Stimulated activated naive CD8-positive, alpha-beta T cell treated with anti-CD3 and anti-CD28 coated beads, Interleukin-15, amount 100 ng/mL, for 72 hours (primary cell): Measurements from ENCODE around the gene DISC1.

Source experiments
- ATAC-seq: fragments of 150-1000 bp; cut with Tn5 transposase; 2 replicates; pipeline ENCODE4 v1.10.0; 2021; ENCODE audit warnings: mild to moderate bottlenecking, moderate library complexity
- DNase-seq, 2 donors: peaks; one replicate each; pipeline ENCODE4 v3.0.0; 2021 to 2022
- H3K27ac Mint-ChIP-seq, 2 donors: one replicate each; pipeline ENCODE4 v1.8.0; 2022; ENCODE audit warnings: mild to moderate bottlenecking in 2 of 2, mixed read lengths in 2 of 2, moderate library complexity in 2 of 2
- H3K27me3 Mint-ChIP-seq: one replicate; pipeline ENCODE4 v1.8.0; 2022; ENCODE audit warnings: mixed read lengths
- H3K4me1 Mint-ChIP-seq: one replicate; pipeline ENCODE4 v1.8.0; 2022; ENCODE audit warnings: mild to moderate bottlenecking, mixed read lengths
- H3K4me3 Mint-ChIP-seq, 2 donors: one replicate each; pipeline ENCODE4 v1.8.0; 2022; ENCODE audit warnings: mild to moderate bottlenecking in 2 of 2, mixed read lengths in 2 of 2, moderate library complexity in 1 of 2
- H3K9me3 Mint-ChIP-seq, 2 donors: one replicate each; pipeline ENCODE4 v1.8.0; 2022; ENCODE audit warnings: mixed read lengths in 2 of 2

The DISC1 gene

DNA sequence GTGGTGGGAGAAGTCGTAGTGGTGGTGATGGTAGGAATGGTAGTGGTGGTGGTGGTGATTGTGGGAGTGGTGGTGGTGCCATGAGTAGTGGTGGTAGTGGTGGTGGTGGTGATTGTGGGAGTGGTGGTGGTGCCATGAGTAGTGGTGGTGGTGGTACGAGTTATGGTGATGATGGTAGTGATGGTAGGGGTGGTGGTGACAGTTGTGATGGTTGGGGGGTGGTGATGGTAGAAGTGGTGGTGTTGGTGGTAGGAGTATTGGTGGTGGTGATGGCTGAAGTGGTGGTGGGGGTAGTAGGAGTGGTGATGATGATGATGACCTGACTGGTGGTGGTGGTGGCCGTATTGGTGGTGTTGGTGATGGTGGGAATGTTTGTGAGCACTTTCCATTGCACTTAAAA is 107.1 kb downstream of the DISC1 start:
- no peak overlapping the region for H3K27ac Mint-ChIP-seq
- H3K9me3 Mint-ChIP-seq: peaks cover 5 to 7% of the 10 kb centered on the region in 2 donors
- H3K4me1 Mint-ChIP-seq: no peaks in the 10 kb centered on the region
- DNase-seq (no peak), ATAC-seq (no peak)
- no peak overlapping the region for H3K4me3 Mint-ChIP-seq
- H3K27me3 Mint-ChIP-seq: no peaks in the 10 kb centered on the region

DNA sequence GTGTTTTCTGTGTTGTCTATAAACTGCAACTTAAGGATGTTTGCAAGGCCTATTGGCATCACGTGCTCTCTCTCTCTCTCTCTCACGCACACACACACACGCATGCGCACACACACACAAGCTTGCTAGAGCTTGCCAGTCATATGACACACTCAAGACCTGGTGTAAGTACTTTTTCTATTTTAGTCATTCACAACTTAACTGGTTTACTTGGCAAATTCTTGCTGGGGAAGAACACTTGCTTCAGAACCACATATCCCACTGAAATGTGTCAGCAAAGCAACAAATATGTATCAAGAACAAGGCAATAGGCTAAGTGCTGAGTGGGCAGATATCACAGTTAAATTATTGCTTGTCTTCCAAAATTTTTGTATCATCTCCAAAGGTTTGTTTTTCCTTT is 107.8 kb downstream of the DISC1 start:
- DNase-seq (no peak), ATAC-seq (peak; percentile 40)
- peaks cover 5 to 12% of the 10 kb centered on the region in 2 donors for H3K9me3 Mint-ChIP-seq
- H3K27ac Mint-ChIP-seq: no peak overlapping the region
- no peak overlapping the region for H3K4me3 Mint-ChIP-seq
- H3K27me3 Mint-ChIP-seq: no peaks in the 10 kb centered on the region
- H3K4me1 Mint-ChIP-seq: no peaks in the 10 kb centered on the region

DNA sequence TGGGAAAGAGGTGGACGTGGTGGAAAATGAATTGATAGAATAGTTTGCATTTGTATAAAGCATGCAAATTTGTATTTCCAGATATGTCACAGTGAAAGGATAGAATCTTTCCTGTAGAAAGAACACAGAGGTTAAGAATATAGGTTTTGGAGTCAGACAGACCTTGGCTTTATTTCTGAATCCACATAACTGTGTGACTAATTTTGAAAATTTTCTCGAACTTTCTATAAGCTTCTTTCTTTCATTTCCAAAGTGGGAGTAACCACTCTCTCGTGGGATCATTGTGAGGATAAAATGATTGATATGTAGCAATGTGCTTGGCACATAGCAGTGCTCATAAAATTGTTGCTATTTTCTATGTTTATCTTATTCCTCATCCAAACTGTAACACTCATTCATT is 108.8 kb downstream of the DISC1 start:
- no peak overlapping the region for H3K4me3 Mint-ChIP-seq
- no peaks in the 10 kb centered on the region for H3K27me3 Mint-ChIP-seq
- no peak for DNase-seq
- peaks cover 5 to 14% of the 10 kb centered on the region in 2 donors for H3K9me3 Mint-ChIP-seq
- no peaks in the 10 kb centered on the region for H3K4me1 Mint-ChIP-seq
- no peak overlapping the region for H3K27ac Mint-ChIP-seq
- no peak for ATAC-seq

DNA sequence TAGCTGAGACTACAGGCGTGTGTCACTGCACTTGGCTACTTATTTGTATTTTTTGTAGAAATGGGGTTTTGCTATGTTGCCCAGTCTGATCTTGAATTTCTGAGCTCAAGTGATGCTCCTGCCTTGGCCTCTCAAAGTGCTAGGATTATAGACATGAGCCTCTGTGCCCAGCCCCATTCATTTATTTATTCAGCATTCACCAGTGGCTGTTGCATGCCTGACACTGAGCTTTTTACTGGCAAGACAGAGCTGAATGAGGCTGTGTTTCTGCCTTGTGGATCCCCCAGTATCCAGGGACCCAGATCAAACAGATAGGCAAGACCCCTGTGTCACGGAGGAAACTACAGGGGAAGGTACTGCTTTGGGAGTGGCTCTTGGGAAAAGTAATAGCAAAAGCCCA is 109.4 kb downstream of the DISC1 start:
- ATAC-seq (no peak), DNase-seq (no peak)
- Mint-ChIP-seq H3K9me3 (peaks cover 5 to 14% of the 10 kb centered on the region in 2 donors), H3K27ac (no peak overlapping the region), H3K27me3 (no peaks in the 10 kb centered on the region), H3K4me3 (no peak overlapping the region), H3K4me1 (no peaks in the 10 kb centered on the region)

DNA sequence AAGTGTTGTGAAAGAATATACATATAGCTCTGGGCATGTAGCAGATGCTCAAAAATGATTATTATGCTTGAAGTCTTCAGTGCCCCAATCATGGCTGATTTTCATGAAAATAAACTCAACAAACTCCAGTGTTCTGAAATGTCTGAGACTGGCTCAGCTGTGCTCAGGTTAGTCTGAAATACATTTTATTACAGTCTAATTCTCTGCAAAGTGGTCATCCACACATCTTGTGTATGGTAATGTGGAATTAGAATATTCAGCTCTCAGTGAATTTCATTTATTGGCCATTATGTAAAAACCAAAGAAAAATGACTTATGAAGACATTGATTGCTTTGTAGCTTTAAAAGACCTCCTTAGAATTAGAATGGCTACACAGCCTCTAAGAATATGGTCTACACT is 109.9 kb downstream of the DISC1 start:
- ATAC-seq: no peak
- peaks cover 5 to 14% of the 10 kb centered on the region in 2 donors for H3K9me3 Mint-ChIP-seq
- no peak overlapping the region for H3K27ac Mint-ChIP-seq
- H3K27me3 Mint-ChIP-seq: no peaks in the 10 kb centered on the region
- no peak for DNase-seq
- no peak overlapping the region for H3K4me3 Mint-ChIP-seq
- H3K4me1 Mint-ChIP-seq: no peaks in the 10 kb centered on the region

DNA sequence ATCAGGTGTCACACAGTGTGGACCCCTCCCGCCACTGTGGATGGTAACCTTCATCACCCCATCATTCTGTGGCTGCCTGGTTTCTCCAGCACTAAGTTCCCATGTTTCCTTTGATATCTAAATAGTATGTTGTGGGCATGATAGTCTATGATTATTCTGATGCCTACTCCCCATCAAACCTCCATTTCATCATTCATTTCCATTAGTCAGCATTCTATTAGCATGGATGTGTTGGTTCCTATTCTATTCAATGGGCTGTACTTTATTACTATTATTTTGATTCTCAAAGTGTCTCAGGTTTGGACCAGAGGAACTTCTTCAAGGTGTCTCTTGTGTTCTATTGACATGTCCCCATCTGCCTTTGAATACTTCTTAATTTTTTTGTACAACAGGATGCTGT is 112.0 kb downstream of the DISC1 start:
- no peaks in the 10 kb centered on the region for H3K4me1 Mint-ChIP-seq
- H3K4me3 Mint-ChIP-seq: no peak overlapping the region
- peaks cover 5 to 14% of the 10 kb centered on the region in 2 donors for H3K9me3 Mint-ChIP-seq

DNA sequence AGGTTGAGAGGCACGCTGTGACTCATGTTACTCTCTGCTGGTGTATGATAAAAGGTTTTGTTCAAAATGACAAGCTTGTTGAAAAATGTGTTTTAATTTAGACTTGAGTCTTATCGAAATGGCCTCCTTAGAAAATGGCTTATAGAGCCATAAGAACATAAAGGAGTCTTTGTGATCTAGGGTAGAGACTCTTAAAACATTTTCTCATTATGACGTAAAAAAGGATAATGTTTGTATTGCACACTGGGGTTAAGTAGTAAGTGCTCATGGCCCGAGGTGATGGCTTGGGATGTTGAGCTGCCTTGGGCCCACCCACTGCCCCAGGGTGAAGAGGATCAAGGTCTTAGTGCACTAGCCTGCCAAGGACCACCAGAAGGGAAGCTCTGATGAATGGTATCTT is 117.4 kb downstream of the DISC1 start:
- Mint-ChIP-seq H3K4me1 (no peaks in the 10 kb centered on the region), H3K9me3 (peaks cover 0 to 11% of the 10 kb centered on the region in 2 donors), H3K27me3 (no peaks in the 10 kb centered on the region), H3K27ac (no peak overlapping the region), H3K4me3 (no peak overlapping the region)
- no peak for DNase-seq
- ATAC-seq: no peak

More for the DNA sequence above, 112.0 kb downstream of the DISC1 start:
- ATAC-seq (no peak), DNase-seq (no peak)
- H3K27me3 Mint-ChIP-seq: no peaks in the 10 kb centered on the region
- H3K27ac Mint-ChIP-seq: no peak overlapping the region

DNA sequence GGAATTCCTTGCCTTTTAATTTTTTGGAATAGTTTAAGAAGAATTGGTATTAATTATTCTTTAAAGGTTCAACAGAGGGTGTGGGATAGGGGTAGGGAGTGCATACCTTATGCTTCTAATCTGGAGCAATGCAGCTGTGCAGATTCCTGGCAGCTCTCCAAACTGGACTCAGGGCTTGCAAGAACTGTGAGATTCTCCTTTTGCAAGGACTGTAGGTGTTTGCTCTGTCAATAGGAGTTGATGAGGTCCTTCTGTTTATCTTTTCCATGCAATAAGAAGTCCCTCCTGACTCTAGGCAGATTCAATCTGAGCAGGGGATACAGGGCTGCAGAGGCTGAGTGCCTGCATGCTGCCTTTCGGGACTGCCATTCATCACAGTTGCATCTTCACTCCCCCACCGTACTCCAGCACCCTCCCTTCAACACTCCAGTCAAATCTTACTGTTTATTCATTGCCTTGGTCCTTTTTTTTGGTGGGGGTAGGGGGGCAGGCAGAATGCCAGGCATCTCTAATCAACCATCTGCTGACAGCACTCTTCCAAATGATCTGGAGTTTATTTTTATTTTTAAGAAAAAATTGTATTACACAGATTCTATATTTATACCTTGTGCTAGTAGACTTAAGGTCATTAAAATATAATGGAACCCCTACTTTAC is 122.3 kb downstream of the DISC1 start:
- Mint-ChIP-seq H3K27ac (no peak overlapping the region), H3K9me3 (peaks cover 19 to 29% of the 10 kb centered on the region in 2 donors), H3K27me3 (no peaks in the 10 kb centered on the region), H3K4me1 (no peaks in the 10 kb centered on the region), H3K4me3 (no peak overlapping the region)
- DNase-seq (no peak), ATAC-seq (no peak)

DNA sequence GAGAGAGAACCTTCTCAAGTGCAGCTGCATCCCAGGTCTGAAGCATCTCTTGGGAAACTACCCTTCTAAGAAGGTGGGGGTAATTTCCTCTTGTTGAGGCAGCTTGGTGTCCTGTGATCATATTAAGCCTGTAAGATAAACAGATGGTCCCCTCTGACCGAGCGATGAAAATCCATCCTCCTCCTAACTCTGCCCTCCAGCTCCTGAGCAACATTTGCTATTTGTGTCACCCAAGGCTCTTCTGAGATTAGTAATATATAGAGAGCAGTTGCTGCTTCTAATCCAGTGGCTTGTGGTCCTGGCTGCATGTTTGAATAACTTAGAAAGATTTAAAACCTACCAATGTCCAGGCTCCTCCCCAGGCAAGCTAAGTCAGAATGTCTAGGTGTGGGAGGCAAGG is 123.7 kb downstream of the DISC1 start:
- no peak for ATAC-seq
- Mint-ChIP-seq H3K27me3 (no peaks in the 10 kb centered on the region), H3K9me3 (peaks cover 22 to 34% of the 10 kb centered on the region in 2 donors), H3K4me1 (no peaks in the 10 kb centered on the region), H3K27ac (no peak overlapping the region), H3K4me3 (no peak overlapping the region)
- DNase-seq: no peak

DNA sequence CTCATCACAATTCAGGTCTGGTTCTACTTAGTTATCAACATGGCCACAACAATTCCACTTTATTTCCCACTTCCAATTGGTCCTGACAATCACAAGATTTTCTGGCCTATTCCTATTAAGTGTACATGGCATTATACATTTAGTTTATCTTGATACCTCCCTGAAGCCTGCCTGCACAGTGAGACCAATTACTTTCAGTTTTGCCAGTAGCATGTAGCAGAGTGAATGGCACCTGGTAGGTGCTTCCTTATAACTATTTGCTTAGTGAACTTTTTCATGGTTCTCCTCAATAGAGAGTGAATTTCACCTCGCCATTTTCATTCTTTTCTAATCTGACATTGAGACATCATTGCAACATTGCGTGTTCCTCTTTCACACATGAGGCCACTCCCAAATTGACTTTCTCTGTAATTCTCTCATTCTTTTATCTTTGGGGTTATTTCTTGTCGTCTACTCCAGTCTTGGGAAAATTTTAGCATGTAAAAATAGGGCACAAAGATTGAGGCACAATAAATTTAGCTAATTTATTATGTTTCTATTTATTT is 124.3 kb downstream of the DISC1 start:
- no peak overlapping the region for H3K4me3 Mint-ChIP-seq
- H3K27me3 Mint-ChIP-seq: no peaks in the 10 kb centered on the region
- peaks cover 22 to 30% of the 10 kb centered on the region in 2 donors for H3K9me3 Mint-ChIP-seq
- no peak for ATAC-seq
- no peak overlapping the region for H3K27ac Mint-ChIP-seq
- no peak for DNase-seq
- H3K4me1 Mint-ChIP-seq: no peaks in the 10 kb centered on the region

DNA sequence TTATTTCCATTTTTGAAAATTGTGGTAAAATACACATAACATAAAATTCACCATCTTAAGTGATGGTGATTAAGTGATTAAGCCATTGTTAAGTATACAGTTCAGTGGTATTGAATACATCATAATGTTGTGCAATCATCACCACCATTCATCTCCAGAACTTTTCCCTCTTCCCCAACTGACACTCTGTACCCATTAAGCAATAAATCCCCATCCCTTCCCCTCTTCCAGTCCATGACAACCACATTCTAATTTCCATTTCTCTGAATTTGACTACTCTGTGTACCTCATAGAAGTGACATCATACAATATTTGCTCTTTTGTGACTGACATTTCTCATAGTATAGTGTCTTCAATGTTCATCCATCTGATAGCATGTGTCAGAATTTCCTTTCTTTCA is 124.8 kb downstream of the DISC1 start:
- H3K9me3 Mint-ChIP-seq: peaks cover 22 to 30% of the 10 kb centered on the region in 2 donors
- H3K4me3 Mint-ChIP-seq: no peak overlapping the region
- no peaks in the 10 kb centered on the region for H3K27me3 Mint-ChIP-seq
- ATAC-seq: no peak
- H3K27ac Mint-ChIP-seq: no peak overlapping the region
- DNase-seq: no peak
- H3K4me1 Mint-ChIP-seq: no peaks in the 10 kb centered on the region

DNA sequence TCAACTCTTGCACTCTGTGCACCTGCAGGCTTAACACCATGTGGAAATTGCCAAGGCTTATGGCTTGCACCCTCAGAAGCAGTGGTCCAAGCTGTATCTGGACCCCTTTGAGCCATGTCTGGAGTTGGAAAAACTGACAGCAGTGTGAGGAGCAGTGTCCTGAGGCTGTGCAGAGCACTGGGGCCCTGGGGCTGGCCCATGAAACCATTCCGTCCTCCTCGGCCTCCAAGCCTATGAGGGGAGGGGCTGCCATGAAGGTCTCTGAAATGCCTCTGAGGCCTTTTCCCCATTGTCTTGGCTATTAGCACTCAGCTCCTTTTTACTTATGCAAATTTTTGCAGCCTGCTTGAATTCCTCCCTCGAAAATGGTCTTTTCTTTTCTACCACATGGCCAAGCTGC is 126.7 kb downstream of the DISC1 start:
- no peak for ATAC-seq
- no peak for DNase-seq
- no peak overlapping the region for H3K27ac Mint-ChIP-seq
- peaks cover 22 to 30% of the 10 kb centered on the region in 2 donors for H3K9me3 Mint-ChIP-seq
- H3K4me1 Mint-ChIP-seq: no peaks in the 10 kb centered on the region
- no peaks in the 10 kb centered on the region for H3K27me3 Mint-ChIP-seq
- no peak overlapping the region for H3K4me3 Mint-ChIP-seq

DNA sequence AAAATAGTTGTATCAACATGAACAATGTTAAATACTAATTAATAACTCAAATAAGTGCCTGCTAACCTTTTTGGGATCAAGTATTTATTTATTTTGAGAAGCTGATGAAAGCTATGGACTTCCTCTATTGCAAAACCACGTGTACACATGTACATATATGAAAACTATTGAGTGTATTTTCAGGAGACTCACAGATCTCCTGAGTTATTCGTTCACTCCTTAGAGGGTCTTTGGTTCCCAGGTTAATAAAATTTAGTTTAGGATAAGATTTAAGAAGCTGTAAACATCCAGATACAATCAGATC is 130.5 kb downstream of the DISC1 start:
- Mint-ChIP-seq H3K4me3 (peak overlapping the region in 1 of 2 donors; percentile 11), H3K4me1 (no peaks in the 10 kb centered on the region), H3K9me3 (peaks cover 14 to 19% of the 10 kb centered on the region in 2 donors), H3K27ac (peak overlapping the region in 1 of 2 donors; percentile 77), H3K27me3 (no peaks in the 10 kb centered on the region)
- ATAC-seq: peak; percentile 45
- no peak for DNase-seq

DNA sequence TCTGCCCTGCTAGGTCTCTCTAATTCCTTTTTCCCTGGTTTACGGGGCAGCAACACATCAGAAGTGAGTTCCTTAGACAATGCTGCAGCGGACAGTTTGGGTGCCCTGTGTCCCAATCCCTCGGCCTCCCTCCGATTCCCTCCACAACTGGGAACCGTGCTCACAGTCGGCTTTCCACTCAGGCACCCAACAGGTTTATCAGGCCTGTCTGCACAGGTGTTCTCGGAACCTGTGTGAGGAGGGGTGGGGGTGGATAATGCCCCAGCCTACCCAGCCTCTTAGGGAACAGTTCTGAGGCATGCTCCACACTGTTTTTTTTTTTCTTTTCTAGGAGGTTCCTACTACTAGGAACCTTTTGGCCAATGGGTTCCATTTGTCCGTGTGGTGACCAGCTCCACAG is 131.2 kb downstream of the DISC1 start:
- DNase-seq: no peak
- Mint-ChIP-seq H3K4me3 (no peak overlapping the region), H3K4me1 (no peaks in the 10 kb centered on the region), H3K27me3 (no peaks in the 10 kb centered on the region), H3K9me3 (peaks cover 7 to 12% of the 10 kb centered on the region in 2 donors), H3K27ac (no peak overlapping the region)
- no peak for ATAC-seq

DNA sequence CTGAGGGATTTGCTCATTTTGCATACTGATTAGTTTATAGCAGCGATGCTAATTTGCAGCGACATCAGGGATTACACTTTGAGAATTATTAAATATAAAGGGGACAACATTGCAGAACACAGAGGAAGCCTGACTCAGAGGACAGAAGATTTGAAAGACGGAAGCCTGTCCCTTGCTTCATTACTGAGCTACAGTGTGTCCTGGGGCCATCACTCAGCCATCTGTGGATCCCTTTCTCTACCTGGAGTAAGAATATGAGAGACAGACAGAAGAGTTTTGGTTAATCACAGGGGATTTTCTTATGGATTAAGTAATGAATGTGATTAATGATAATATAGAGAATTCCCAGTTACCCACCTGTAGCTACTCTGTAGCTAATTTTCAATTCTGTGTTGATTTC is 134.7 kb downstream of the DISC1 start:
- no peak for ATAC-seq
- Mint-ChIP-seq H3K27ac (no peak overlapping the region), H3K9me3 (no peaks in the 10 kb centered on the region), H3K4me3 (no peak overlapping the region), H3K4me1 (no peaks in the 10 kb centered on the region), H3K27me3 (no peaks in the 10 kb centered on the region)
- no peak for DNase-seq

DNA sequence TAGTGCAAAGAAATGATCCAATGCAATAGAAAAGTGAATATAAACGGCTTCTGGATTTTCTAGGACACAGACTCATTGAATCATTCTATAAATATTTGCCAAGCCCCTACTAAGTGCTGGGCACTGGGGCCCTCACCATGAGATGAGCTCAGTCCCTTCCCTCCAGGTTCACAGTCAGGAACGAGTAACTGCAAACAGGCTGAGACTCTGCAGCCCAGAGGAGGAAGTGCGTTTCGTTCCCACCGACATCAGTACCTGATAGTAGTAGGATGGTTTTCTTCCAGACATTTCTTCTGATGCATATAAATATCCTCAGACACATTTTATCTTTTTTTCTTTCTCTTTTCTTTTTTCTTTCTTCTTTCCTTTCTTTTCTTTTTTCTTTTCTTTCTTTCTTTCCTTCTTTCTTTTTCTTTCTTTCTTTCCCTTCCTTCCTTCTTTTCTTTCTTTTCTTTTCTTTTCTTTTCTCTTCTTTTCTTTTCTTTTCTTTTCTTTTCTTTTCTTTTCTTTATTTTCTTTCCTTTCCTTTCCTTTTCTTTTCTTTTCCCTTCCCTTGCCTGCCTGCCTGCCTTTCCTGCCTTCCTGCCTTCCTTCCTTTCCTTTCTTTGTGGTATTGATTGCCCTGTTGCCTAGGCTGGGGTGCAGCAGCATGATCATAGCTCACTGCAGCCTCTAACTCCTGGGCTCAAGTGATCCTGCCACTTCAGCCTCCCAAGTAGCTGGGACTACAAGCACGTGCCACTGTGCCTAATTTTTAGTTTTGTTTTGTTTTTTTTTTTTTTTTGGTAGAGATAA is 135.4 kb downstream of the DISC1 start:
- H3K4me1 Mint-ChIP-seq: no peaks in the 10 kb centered on the region
- ATAC-seq (no peak), DNase-seq (no peak)
- no peaks in the 10 kb centered on the region for H3K27me3 Mint-ChIP-seq
- H3K9me3 Mint-ChIP-seq: no peaks in the 10 kb centered on the region
- H3K4me3 Mint-ChIP-seq: no peak overlapping the region
- H3K27ac Mint-ChIP-seq: peak overlapping the region in 1 of 2 donors; percentile 4
